BLaER1 treated with 17β-estradiol and CSF1 and Interleukin-3, amounts not matched to agents 10 nM and 100 nM (cell line): ENCODE measurements around the gene SLC8A1.

ENCODE experiments used
- H3K27ac ChIP-seq, 11 experiments: shearing (Covaris generic); formaldehyde crosslinking; 2 replicates each; pipeline ENCODE4 v1.8.1; 2022
- H3K27me3 ChIP-seq, 11 experiments: shearing (Covaris generic); formaldehyde crosslinking; 2 replicates each; pipeline ENCODE4 v1.8.1; 2022
- H3K36me3 ChIP-seq, 11 experiments: shearing (Covaris generic); formaldehyde crosslinking; 2 replicates each; pipeline ENCODE4 v1.8.1; 2022
- H3K4me1 ChIP-seq, 10 experiments: shearing (Covaris generic); formaldehyde crosslinking; 2 replicates each; pipeline ENCODE4 v1.8.1; 2022
- H3K4me2 ChIP-seq, 11 experiments: shearing (Covaris generic); formaldehyde crosslinking; 2 replicates each; pipeline ENCODE4 v1.8.1; 2022
- H3K4me3 ChIP-seq, 10 experiments: shearing (Covaris generic); formaldehyde crosslinking; 2 replicates each; pipeline ENCODE4 v1.8.1; 2022
- H3K9ac ChIP-seq, 11 experiments: shearing (Covaris generic); formaldehyde crosslinking; 2 replicates each; pipeline ENCODE4 v1.8.1; 2022
- H3K9me3 ChIP-seq, 11 experiments: shearing (Covaris generic); formaldehyde crosslinking; replicated peaks in 1 of 11; 2 replicates each; pipeline ENCODE4 v1.8.1; 2022
- H4K20me1 ChIP-seq, 11 experiments: shearing (Covaris generic); formaldehyde crosslinking; 2 replicates each; pipeline ENCODE4 v1.8.1; 2022
- Cebpa-rat ChIP-seq, 11 experiments: shearing (Covaris generic); IDR thresholded peaks; 2 replicates each; pipeline ENCODE4 v1.8.1; 2022

SLC8A1 gene

DNA sequence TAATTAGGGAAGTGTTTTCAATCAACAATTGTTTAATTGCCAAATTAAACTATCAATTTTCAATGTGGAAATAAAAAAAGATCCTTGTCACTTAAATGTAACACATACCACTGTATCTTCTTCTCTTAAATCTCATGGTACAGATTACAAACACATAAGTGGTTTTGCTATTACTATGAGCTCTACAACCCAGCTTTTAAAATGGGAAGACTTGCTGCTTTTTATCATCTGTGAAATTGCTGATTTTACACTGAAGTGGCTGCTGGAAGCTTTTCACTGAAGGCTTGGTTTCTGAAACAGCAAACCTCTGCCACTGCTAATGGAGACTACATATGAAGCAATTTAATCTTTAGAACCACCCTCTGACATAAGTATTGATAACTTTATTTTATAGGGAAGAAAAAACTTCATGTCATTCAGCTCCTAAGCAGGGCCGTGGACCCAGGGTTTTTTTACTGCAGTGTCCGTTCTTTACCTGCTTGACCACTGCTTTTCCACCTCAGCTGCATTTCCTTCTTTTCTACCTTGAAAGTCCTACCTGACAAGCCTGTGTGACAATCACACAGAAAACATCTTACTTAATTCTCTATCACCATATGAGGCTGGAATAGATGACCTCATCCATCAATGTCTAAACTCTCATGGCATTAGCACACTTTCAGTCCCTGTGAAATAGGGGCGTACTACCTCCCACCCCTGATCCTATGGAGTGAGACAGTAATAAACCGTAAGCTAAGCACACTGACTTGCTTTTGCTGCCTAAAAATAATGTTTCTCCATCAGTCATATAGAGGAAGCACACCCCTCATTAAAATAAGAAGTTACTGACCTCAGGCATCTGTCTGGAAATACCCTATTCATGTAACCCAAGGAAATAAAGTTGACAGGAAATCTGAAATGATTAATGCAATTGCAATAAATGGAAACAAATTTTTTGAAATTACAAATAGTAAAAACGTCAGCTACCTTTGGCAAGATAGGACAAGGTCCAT is 19.2 kb upstream of the SLC8A1 start:
- no peak overlapping the region for H3K4me3 ChIP-seq
- H3K27me3 ChIP-seq = no peaks in the 10 kb centered on the region
- H3K27ac ChIP-seq = peak overlapping the region in 4 of 11 experiments; percentile 49 to 71 (median 60); a peak in 7 of 22 replicates
- H3K36me3 ChIP-seq = no peaks in the 10 kb centered on the region
- TF ChIP-seq Cebpa-rat (IDR thresholded peaks at IDR 0.05) = no peak
- H4K20me1 ChIP-seq = no peaks in the 10 kb centered on the region
- H3K9me3 ChIP-seq = no peaks in the 10 kb centered on the region
- peak overlapping the region in 5 of 11 experiments; percentile 17 to 88 (median 62); a peak in 8 of 22 replicates for H3K4me2 ChIP-seq
- peaks cover 0 to 48% (median 3%) of the 10 kb centered on the region in 10 experiments; a peak in 10 of 20 replicates for H3K4me1 ChIP-seq
- H3K9ac ChIP-seq = peak overlapping the region in 3 of 11 experiments; percentile 18 to 43 (median 21); a peak in 5 of 22 replicates

DNA sequence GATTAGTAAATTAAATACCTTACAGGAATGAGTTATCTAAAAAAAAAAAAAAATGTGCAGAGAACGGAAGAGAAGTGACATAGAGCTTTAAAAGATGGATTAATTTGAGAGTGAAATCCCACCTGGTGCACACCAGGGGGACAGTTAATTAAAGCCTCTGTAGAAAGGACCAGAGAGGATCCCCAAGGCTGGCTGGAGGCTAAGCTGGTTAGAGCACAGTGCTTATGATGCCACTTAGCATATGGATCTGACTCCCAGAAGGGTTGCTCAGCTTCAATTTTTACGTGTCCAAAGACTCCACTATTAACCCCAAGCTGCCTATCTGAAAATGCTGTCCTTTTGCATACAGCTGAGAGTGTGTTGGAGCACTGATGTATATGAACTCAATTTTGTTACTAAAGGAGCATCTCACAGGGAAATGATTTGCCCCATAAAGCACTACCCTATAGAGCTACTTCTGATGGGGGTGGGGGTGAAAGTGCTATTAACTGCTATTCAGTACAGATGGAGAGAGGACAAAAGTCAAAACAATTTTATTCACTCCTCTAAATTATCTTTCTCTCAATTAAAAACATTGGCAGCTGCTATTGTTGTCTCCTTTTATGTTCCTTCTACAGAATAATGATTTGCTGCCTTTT is 15.2 kb upstream of the SLC8A1 start:
- Histone ChIP-seq H3K4me1 (peaks cover 0 to 14% (median 3%) of the 10 kb centered on the region in 10 experiments; a peak in 10 of 20 replicates), H3K27ac (no peak overlapping the region)
- no peak for TF ChIP-seq Cebpa-rat (IDR thresholded peaks at IDR 0.05)

DNA sequence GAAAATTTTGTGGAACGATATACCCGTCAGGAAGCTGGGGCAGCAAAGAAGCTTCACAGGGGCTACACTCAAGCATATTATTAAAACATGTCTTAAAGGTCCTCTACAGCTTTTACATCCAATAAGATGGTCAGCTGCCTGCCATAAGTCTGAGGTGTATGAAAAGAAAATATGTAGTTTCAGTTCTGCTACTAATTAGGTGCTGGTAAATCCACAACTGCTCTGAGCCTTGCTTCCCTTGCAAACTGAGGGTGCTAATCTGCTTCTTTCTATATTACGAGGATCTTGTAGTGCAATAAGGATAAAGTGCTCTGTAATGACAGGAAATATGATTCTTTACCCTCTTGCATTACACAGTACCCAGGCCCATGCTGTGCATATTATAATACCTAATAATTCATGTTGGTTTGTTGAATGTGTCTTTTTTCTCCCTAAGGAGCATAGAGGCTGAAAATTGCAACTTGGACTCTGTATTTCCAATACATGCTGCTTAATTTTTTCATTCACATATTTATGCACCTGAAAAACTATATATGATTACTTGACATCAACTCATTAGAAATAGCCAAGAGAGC is 14.5 kb upstream of the SLC8A1 start:
- H3K36me3 ChIP-seq = no peaks in the 10 kb centered on the region
- H3K9me3 ChIP-seq = no peaks in the 10 kb centered on the region
- H3K27me3 ChIP-seq = no peaks in the 10 kb centered on the region
- H3K4me2 ChIP-seq = no peak overlapping the region
- H3K27ac ChIP-seq = no peak overlapping the region
- H3K4me1 ChIP-seq = peaks cover 0 to 8% (median 2%) of the 10 kb centered on the region in 10 experiments; a peak in 10 of 20 replicates
- H3K9ac ChIP-seq = no peak overlapping the region
- H3K4me3 ChIP-seq = no peak overlapping the region
- TF ChIP-seq Cebpa-rat (IDR thresholded peaks at IDR 0.05) = no peak
- H4K20me1 ChIP-seq = no peaks in the 10 kb centered on the region

More for the DNA sequence above, 15.2 kb upstream of the SLC8A1 start:
- no peaks in the 10 kb centered on the region for H4K20me1 ChIP-seq
- H3K36me3 ChIP-seq = no peaks in the 10 kb centered on the region
- H3K9ac ChIP-seq = no peak overlapping the region
- H3K4me3 ChIP-seq = no peak overlapping the region
- no peak overlapping the region for H3K4me2 ChIP-seq
- no peaks in the 10 kb centered on the region for H3K9me3 ChIP-seq
- H3K27me3 ChIP-seq = no peaks in the 10 kb centered on the region

DNA sequence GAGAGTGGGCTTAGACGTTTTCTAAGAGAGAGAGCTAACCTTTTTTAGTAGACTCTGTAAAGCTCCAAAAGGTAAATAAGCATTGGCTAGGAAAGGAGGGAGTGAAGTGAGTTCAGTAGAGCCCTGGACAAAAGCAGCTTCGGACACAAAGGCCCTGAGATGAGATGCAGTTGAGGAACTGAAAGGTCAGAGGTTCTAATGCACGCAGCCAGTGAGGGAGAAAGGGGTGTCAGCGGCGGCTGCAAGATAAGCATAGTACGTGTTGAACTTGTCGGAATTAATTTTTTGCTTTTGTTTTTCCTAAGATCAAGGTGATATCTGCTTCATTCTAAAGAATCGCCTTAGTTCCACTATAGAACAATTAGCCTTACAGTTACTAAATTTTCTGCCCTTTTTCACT is 11.2 kb upstream of the SLC8A1 start:
- Histone ChIP-seq H3K27ac (no peak overlapping the region), H3K4me3 (no peak overlapping the region), H3K27me3 (no peaks in the 10 kb centered on the region), H3K4me2 (no peak overlapping the region), H3K9me3 (no peaks in the 10 kb centered on the region), H3K9ac (no peak overlapping the region), H4K20me1 (no peaks in the 10 kb centered on the region), H3K4me1 (peaks cover 0 to 4% (median 0%) of the 10 kb centered on the region in 10 experiments; a peak in 4 of 20 replicates), H3K36me3 (no peaks in the 10 kb centered on the region)
- no peak for TF ChIP-seq Cebpa-rat (IDR thresholded peaks at IDR 0.05)

DNA sequence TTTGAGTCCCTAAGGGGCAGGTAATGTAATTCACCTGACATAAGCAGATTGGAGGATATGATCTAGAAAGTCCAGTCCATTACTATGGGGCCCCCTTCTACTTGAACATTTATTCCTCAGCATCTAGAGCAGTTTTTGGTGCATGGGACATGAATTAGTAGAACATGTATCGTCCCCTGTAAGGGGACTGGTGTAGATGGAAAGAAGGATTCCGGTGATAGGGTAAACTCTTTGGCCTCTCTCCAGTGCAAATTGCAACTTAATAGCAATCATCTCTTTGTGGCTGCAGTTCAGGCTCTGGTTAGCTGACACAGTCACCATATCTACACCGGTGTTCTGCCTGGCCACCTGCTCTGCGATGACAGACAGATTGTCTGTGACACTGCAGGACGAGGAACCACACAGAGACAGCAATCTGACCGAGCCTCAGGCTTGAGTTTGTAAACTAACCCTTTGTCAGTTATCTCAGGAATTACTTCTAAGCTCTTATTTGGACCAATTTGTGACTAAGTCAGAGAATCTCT is 6.4 kb upstream of the SLC8A1 start:
- TF ChIP-seq Cebpa-rat (IDR thresholded peaks at IDR 0.05) = no peak
- no peaks in the 10 kb centered on the region for H3K9me3 ChIP-seq
- H3K27ac ChIP-seq = peak overlapping the region in 1 of 11 experiments; percentile 20; a peak in 1 of 22 replicates
- peaks cover 4 to 52% (median 8%) of the 10 kb centered on the region in 10 experiments; a peak in 16 of 20 replicates for H3K4me1 ChIP-seq
- H3K9ac ChIP-seq = no peak overlapping the region
- H3K4me2 ChIP-seq = peak overlapping the region in 2 of 11 experiments; percentile 18 to 38; a peak in 4 of 22 replicates
- H3K36me3 ChIP-seq = no peaks in the 10 kb centered on the region
- no peak overlapping the region for H3K4me3 ChIP-seq
- no peaks in the 10 kb centered on the region for H3K27me3 ChIP-seq
- H4K20me1 ChIP-seq = no peaks in the 10 kb centered on the region

DNA sequence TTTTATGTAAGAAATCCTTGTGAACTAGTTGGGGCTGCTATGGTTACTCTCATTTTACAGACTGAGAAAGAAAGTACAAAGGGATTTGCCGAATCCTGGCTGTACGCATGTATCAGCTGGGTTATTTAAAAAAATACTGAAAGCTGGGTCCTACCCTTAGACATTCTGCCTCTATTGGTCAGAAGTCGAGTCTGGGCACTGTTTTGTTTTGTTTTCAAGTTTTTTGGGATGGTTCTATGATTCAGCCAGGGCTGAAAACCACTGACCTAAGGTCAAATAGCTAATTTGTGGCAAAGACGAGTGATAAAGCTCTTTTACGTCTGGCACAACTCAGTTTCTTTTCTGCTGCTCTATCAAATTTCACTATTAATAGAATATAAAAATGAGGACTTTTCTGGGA is 5.9 kb upstream of the SLC8A1 start:
- Histone ChIP-seq H3K27ac (peak overlapping the region in 2 of 11 experiments; percentile 20 to 38; a peak in 3 of 22 replicates), H3K4me2 (peak overlapping the region in 2 of 11 experiments; percentile 18 to 38; a peak in 5 of 22 replicates), H3K4me3 (no peak overlapping the region), H3K9me3 (no peaks in the 10 kb centered on the region), H3K27me3 (peaks cover 0 to 3% (median 0%) of the 10 kb centered on the region in 11 experiments; a peak in 1 of 22 replicates), H3K9ac (no peak overlapping the region), H3K4me1 (peaks cover 6 to 57% (median 10%) of the 10 kb centered on the region in 10 experiments; a peak in 18 of 20 replicates), H4K20me1 (no peaks in the 10 kb centered on the region), H3K36me3 (no peaks in the 10 kb centered on the region)
- no peak for TF ChIP-seq Cebpa-rat (IDR thresholded peaks at IDR 0.05)

DNA sequence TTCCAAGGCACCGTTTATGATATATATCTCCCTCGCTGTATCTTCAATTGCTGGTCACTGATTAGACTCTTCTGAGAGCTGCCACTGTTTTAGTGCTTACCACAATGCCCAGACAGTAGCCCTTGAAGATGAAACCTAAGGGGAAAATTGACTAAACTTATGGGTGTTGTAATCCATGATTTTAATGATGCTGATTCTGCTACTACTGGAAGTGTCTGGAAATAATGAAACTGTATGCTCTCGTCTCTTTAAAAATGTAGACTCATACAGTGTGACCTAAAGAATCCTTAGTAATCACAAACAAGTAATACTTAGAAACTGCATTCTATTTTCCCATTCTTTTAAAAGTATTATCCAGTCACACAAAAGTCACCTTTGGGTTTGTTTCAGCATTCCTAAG is 5.5 kb upstream of the SLC8A1 start:
- Histone ChIP-seq H3K4me2 (peak overlapping the region in 3 of 11 experiments; percentile 9 to 38 (median 18); a peak in 3 of 22 replicates), H3K27ac (peak overlapping the region in 2 of 11 experiments; percentile 20 to 38; a peak in 3 of 22 replicates), H3K9me3 (no peaks in the 10 kb centered on the region), H3K36me3 (no peaks in the 10 kb centered on the region), H3K4me1 (peaks cover 11 to 62% (median 14%) of the 10 kb centered on the region in 10 experiments; a peak in 19 of 20 replicates), H3K27me3 (peaks cover 0 to 7% (median 0%) of the 10 kb centered on the region in 11 experiments; a peak in 1 of 22 replicates), H3K4me3 (no peak overlapping the region), H3K9ac (no peak overlapping the region), H4K20me1 (no peaks in the 10 kb centered on the region)
- TF ChIP-seq Cebpa-rat (IDR thresholded peaks at IDR 0.05) = no peak

DNA sequence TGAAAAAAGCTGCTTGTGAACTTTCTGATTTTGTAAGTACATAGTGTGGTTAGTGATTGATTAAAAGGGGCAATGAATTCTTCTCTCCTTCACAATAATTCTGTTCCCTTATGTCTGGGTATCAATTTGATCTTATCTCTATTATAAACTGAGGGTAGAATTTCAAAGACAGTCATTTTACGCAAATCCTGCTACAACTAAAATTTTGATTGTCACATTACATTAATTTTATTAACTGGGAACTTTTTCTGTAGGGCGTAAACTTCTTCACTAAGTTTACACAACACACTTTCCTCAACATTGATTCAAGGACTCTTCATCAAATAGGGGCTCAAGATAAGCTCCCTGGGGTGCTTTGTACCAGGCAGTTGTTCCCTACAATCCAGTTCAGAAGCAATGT is 5.0 kb upstream of the SLC8A1 start:
- no peaks in the 10 kb centered on the region for H3K9me3 ChIP-seq
- peaks cover 11 to 63% (median 15%) of the 10 kb centered on the region in 10 experiments; a peak in 19 of 20 replicates for H3K4me1 ChIP-seq
- H3K9ac ChIP-seq = no peak overlapping the region
- H3K4me3 ChIP-seq = no peak overlapping the region
- H3K27ac ChIP-seq = peak overlapping the region in 2 of 11 experiments; percentile 6 to 38; a peak in 2 of 22 replicates
- no peaks in the 10 kb centered on the region for H3K36me3 ChIP-seq
- H4K20me1 ChIP-seq = no peaks in the 10 kb centered on the region
- no peak for TF ChIP-seq Cebpa-rat (IDR thresholded peaks at IDR 0.05)
- peaks cover 0 to 7% (median 0%) of the 10 kb centered on the region in 11 experiments; a peak in 1 of 22 replicates for H3K27me3 ChIP-seq
- H3K4me2 ChIP-seq = peak overlapping the region in 3 of 11 experiments; percentile 9 to 38 (median 18); a peak in 2 of 22 replicates
